Naive thymus-derived CD4-positive, alpha-beta T cell (primary cell): ENCODE results near the gene RTL5. TPM values are rescaled to one million over a fixed set of nuclear protein-coding genes. Genes with fewer than 3 reads are reported as not detected.

Experiments
- ATAC-seq: fragments of 150-1000 bp; cut with Tn5 transposase; 2 replicates; pipeline ENCODE4 v1.10.0; 2021; ENCODE audit warnings: mild to moderate bottlenecking, moderate library complexity
- CTCF ChIA-PET: fragments of 350-600 bp; sonication (Branson Sonifier 250); formaldehyde crosslinking; loops from one replicate; lab custom pipeline; 2021; ENCODE audit warnings: antibody characterized with exemption; lab: Charles Lee
- POLR2A ChIA-PET: fragments of 350-600 bp; sonication (Branson Sonifier 250); formaldehyde crosslinking; loops from one replicate; lab custom pipeline; 2021; ENCODE audit warnings: antibody characterized with exemption, inconsistent platforms; lab: Charles Lee
- DNase-seq, 9 donors: peaks; one replicate each; pipeline versions ENCODE4 v3.0.0 to v3.0.0-alpha.2; 2020 to 2022; ENCODE audit warnings: mixed read lengths in 1 of 9
- H3K27ac ChIP-seq: one replicate; pipeline ENCODE4 v1.7.0; 2013; ENCODE audit warnings: mild to moderate bottlenecking, low read depth, low read length, moderate library complexity
- H3K27me3 ChIP-seq, 2 donors: one replicate each; pipeline ENCODE4 v1.7.0; 2013; ENCODE audit warnings: low read length in 2 of 2, mild to moderate bottlenecking in 2 of 2, moderate library complexity in 2 of 2; ENCODE audit not compliant: control insufficient read depth in 2 of 2, insufficient read depth in 2 of 2
- H3K36me3 ChIP-seq, 3 experiments: 1 replicate in 2 of 3; 2 replicates in 1 of 3; pipeline ENCODE4 v1.7.0; 2013; ENCODE audit warnings: low read length in 3 of 3, mild to moderate bottlenecking in 3 of 3, moderate library complexity in 1 of 3; ENCODE audit not compliant: insufficient read depth in 3 of 3, control insufficient read depth in 2 of 3
- H3K4me1 ChIP-seq, 2 donors: one replicate each; pipeline ENCODE4 v1.7.0; 2013; ENCODE audit warnings: low read length in 2 of 2, mild to moderate bottlenecking in 2 of 2, moderate library complexity in 1 of 2; ENCODE audit not compliant: control insufficient read depth in 2 of 2, insufficient read depth in 2 of 2
- H3K4me3 ChIP-seq: 2 replicates; pipeline ENCODE4 v1.7.0; 2013; ENCODE audit warnings: mild to moderate bottlenecking, low read length
- H3K9me3 ChIP-seq, 3 experiments: 1 replicate in 2 of 3; 2 replicates in 1 of 3; pipeline ENCODE4 v1.7.0; 2013; ENCODE audit warnings: low read length in 3 of 3; ENCODE audit not compliant: control insufficient read depth in 2 of 3
- H3K27ac Mint-ChIP-seq, 9 donors: one replicate each; pipeline ENCODE4 v1.8.0; 2020 to 2022; ENCODE audit warnings: mixed read lengths in 9 of 9, mild to moderate bottlenecking in 8 of 9, moderate library complexity in 5 of 9, inconsistent platforms in 2 of 9
- H3K27me3 Mint-ChIP-seq, 5 donors: one replicate each; pipeline ENCODE4 v1.8.0; 2021 to 2022; ENCODE audit warnings: mixed read lengths in 5 of 5, mild to moderate bottlenecking in 1 of 5
- H3K36me3 Mint-ChIP-seq, 5 donors: one replicate each; pipeline ENCODE4 v1.8.0; 2020 to 2022; ENCODE audit warnings: mixed read lengths in 5 of 5, mild to moderate bottlenecking in 3 of 5, inconsistent platforms in 1 of 5
- H3K4me1 Mint-ChIP-seq, 7 donors: one replicate each; pipeline ENCODE4 v1.8.0; 2020 to 2022; ENCODE audit warnings: mixed read lengths in 7 of 7, mild to moderate bottlenecking in 3 of 7, inconsistent platforms in 1 of 7
- H3K4me3 Mint-ChIP-seq, 10 donors: one replicate each; pipeline ENCODE4 v1.8.0; 2020 to 2022; ENCODE audit warnings: mild to moderate bottlenecking in 10 of 10, mixed read lengths in 10 of 10, moderate library complexity in 6 of 10, inconsistent platforms in 2 of 10
- H3K9me3 Mint-ChIP-seq, 11 donors: one replicate each; pipeline ENCODE4 v1.8.0; 2020 to 2022; ENCODE audit warnings: mixed read lengths in 11 of 11, mild to moderate bottlenecking in 4 of 11, inconsistent platforms in 1 of 11, moderate library complexity in 1 of 11
- intact Hi-C, 2 donors: fragments of 100-400 bp; cut with micrococcal nuclease; formaldehyde crosslinking; loops; one replicate each; pipeline ENCODE4 v1.15.1; 2023
- polyA plus RNA-seq, 2 donors: library from polyadenylated mRNA; unstranded; fragments of 300-500 nt; fragmentation: Illumina TruSeq; gene quantifications; one replicate each; pipeline ENCODE4 v1.2.3, GENCODE V29; 2021
- total RNA-seq, 6 experiments: library from RNA in 5 of 6; stranded (reverse) in 5 of 6; gene quantifications; 1 replicate in 5 of 6; 2 replicates in 1 of 6; pipeline ENCODE4 v1.2.3 and lab custom pipeline; 2021 to 2026

The RTL5 gene
- total and polyA plus RNA-seq, 7 experiments from 2014 or later = 0.08 to 2.1 (median 0.19) TPM; not detected in 2

DNA sequence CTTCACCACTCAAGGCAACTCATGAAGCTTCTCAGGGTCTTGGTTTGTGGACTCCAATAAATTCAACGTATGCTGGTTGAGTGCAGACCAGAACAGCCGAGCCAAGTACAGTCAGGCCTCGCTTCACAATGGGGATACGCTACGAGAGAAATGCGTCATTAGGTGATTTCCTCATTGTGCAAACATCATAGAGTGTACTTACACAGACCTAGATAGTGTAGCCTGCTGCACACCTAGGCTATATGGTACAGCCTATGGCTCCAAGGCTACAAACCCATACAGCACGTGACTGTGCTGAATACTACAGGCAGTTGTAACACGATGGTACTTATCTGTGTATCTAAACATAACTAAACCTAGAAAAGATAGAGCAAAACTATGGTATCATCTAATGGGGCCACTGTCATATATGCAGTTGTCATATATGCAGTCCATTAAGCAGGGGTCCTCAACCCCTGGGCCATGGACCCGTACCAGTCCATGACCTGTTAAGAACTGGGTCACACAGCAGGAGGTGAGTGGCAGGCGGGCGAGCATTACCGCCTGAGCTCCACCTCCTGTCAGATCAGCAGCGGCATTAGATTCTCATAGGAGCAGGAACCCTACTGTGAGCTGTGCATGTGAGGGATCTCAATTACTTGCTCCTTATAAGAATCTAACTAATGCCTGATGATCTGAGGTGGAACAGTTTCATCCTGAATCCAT lies 31.5 kb downstream of the RTL5 start:
- ATAC-seq (peak; percentile 49), DNase-seq (no peak)
- ChIA-PET POLR2A (no interaction called here), CTCF (interaction anchor here (0.8 kb wide), 1 partner anchor 80 kb away, joined by 3 read pairs; no protein-coding TSS in a partner anchor)
- Mint-ChIP-seq H3K27ac (no peak overlapping the region), H3K4me1 (peaks cover 10 to 34% (median 30%) of the 10 kb centered on the region in 7 donors), H3K4me3 (peak overlapping the region in 8 of 10 donors; percentile 61 to 81 (median 64)), H3K9me3 (peaks cover 0 to 3% (median 0%) of the 10 kb centered on the region in 11 donors), H3K27me3 (peaks cover 6 to 66% (median 12%) of the 10 kb centered on the region in 5 donors), H3K36me3 (no peaks in the 10 kb centered on the region)
- no peaks in the 10 kb centered on the region for H3K36me3 ChIP-seq
- no peak overlapping the region for H3K27ac ChIP-seq
- H3K4me1 ChIP-seq = peaks cover 28 to 53% of the 10 kb centered on the region in 2 donors
- no peaks in the 10 kb centered on the region for H3K27me3 ChIP-seq
- peak overlapping the region; percentile 59 for H3K4me3 ChIP-seq
- intact Hi-C loops = loop anchor here (2.0 kb wide), 2 partner anchors 27 to 177 kb away; partner anchors contain the start of gene RPS4X (in 1 of the 2)
- no peaks in the 10 kb centered on the region for H3K9me3 ChIP-seq

DNA sequence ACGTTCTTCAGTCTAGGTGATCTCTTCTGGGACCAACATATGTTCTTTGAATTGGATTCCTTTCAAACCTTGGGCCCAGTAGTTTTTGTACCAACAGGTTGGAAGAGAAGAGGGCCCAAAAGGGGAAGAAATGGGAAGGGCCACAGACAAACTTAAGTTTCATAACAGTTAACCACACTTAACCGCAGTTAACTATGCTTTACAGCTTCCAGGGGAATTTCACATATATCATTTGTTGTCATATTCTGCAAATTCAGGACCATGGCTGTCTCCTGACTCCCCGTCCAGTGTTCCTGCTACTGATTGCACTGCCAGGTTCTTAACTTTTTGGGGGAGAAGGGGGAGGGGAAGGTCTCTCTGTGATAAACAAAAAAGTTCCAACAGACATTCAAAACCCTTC lies 34.6 kb downstream of the RTL5 start:
- DNase-seq (no peak), ATAC-seq (no peak)
- H3K4me3 Mint-ChIP-seq = no peak overlapping the region
- H3K4me1 Mint-ChIP-seq = peaks cover 2 to 29% (median 25%) of the 10 kb centered on the region in 7 donors
- intact Hi-C loops = no loop called here
- H3K27me3 Mint-ChIP-seq = peaks cover 6 to 65% (median 9%) of the 10 kb centered on the region in 5 donors
- Histone ChIP-seq H3K27ac (no peak overlapping the region), H3K36me3 (no peaks in the 10 kb centered on the region), H3K27me3 (no peaks in the 10 kb centered on the region), H3K4me1 (peaks cover 23 to 38% of the 10 kb centered on the region in 2 donors), H3K9me3 (no peaks in the 10 kb centered on the region), H3K4me3 (no peak overlapping the region)
- H3K9me3 Mint-ChIP-seq = peaks cover 0 to 3% (median 0%) of the 10 kb centered on the region in 11 donors
- no peaks in the 10 kb centered on the region for H3K36me3 Mint-ChIP-seq
- no peak overlapping the region for H3K27ac Mint-ChIP-seq
- CTCF ChIA-PET = interaction anchor here (1.1 kb wide), 1 partner anchor 29 kb away, joined by 3 read pairs; no protein-coding TSS in a partner anchor
- POLR2A ChIA-PET = no interaction called here

DNA sequence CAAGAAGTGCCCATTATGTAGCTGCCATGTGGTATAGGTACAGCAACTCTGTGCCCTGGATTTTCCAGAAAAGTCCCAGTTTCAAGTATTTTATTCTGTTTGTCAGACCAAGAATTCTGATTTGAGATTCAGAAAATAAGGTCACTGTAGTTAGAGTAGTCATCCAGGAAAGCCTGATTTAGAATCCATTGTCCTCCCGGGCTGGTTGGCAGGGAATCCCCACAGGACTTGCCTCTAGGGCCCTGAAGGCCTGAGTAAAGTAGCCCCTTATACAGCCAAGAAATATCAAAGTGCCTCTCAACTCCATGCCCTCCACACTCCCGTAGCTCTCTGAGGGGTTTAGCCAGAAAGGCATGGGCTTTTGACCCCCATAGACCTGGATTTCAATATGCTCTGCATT lies 36.3 kb downstream of the RTL5 start:
- no peaks in the 10 kb centered on the region for H3K36me3 Mint-ChIP-seq
- H3K4me3 Mint-ChIP-seq = no peak overlapping the region
- H3K9me3 Mint-ChIP-seq = peaks cover 0 to 1% (median 0%) of the 10 kb centered on the region in 11 donors
- no peaks in the 10 kb centered on the region for H3K9me3 ChIP-seq
- intact Hi-C loops = loop anchor here in 1 of 2 donors (1.0 kb wide), 1 partner anchor 26 kb away; no protein-coding TSS in a partner anchor
- POLR2A ChIA-PET = no interaction called here
- peak overlapping the region in 3 of 9 donors; percentile 49 to 82 (median 73) for H3K27ac Mint-ChIP-seq
- H3K27ac ChIP-seq = no peak overlapping the region
- no peaks in the 10 kb centered on the region for H3K27me3 ChIP-seq
- CTCF ChIA-PET = no interaction called here
- H3K27me3 Mint-ChIP-seq = peaks cover 6 to 56% (median 8%) of the 10 kb centered on the region in 5 donors
- peaks cover 0 to 12% (median 11%) of the 10 kb centered on the region in 7 donors for H3K4me1 Mint-ChIP-seq
- ATAC-seq (no peak), DNase-seq (no peak)
- H3K36me3 ChIP-seq = no peaks in the 10 kb centered on the region
- H3K4me1 ChIP-seq = peaks cover 5 to 24% of the 10 kb centered on the region in 2 donors
- no peak overlapping the region for H3K4me3 ChIP-seq

DNA sequence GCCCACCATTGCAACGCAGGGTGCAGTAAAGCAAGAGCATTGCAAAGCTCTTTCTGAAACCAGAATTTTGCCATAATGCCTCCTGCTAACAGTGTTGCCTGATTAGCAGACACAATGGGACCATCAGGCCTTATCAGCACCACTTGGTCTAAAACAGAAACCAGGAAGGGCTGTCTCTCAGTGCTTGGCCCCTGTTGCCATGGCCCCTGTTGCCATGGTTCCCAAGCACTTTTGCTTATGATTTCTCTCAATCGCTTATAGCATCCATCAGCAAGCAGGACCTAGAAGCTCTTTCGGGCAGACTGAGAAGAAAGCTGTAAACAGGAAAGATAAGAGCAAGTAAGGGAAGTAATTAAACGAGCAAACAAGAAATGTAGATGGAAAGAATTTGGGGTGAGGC lies 36.8 kb downstream of the RTL5 start:
- no peaks in the 10 kb centered on the region for H3K36me3 ChIP-seq
- H3K4me3 ChIP-seq = no peak overlapping the region

DNA sequence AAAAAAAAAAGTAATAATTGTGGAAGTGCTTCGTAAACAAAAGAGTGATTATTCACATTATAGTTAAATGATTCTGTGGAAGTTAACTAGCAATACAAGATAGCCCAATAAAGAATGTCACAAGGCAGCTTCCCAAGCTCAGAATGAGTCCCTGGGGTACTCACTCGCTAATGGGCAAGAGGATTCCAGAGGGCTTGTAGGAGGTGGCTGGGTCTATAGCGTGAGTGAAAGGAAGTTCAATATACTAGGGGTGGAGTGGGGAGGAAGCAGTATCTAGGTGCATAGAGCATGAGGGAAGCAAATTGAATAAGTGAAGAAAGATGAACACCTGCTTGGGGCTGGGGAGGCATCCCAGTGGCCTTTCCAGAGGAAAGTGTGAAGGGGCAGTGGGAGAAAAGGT lies 42.5 kb downstream of the RTL5 start:
- no peaks in the 10 kb centered on the region for H3K4me1 ChIP-seq
- no peaks in the 10 kb centered on the region for H3K27me3 ChIP-seq
- Mint-ChIP-seq H3K9me3 (peaks cover 0 to 4% (median 0%) of the 10 kb centered on the region in 11 donors), H3K4me1 (no peaks in the 10 kb centered on the region), H3K27me3 (peaks cover 0 to 43% (median 3%) of the 10 kb centered on the region in 5 donors), H3K27ac (no peak overlapping the region), H3K4me3 (no peak overlapping the region), H3K36me3 (no peaks in the 10 kb centered on the region)
- no peaks in the 10 kb centered on the region for H3K36me3 ChIP-seq
- DNase-seq (no peak), ATAC-seq (no peak)
- H3K9me3 ChIP-seq = no peaks in the 10 kb centered on the region
- intact Hi-C loops = no loop called here
- ChIA-PET CTCF (no interaction called here), POLR2A (no interaction called here)
- H3K4me3 ChIP-seq = no peak overlapping the region
- no peak overlapping the region for H3K27ac ChIP-seq

More for the DNA sequence above, 36.8 kb downstream of the RTL5 start:
- intact Hi-C loops = loop anchor here in 1 of 2 donors (1.0 kb wide), 1 partner anchor 26 kb away; no protein-coding TSS in a partner anchor
- Mint-ChIP-seq H3K27me3 (peaks cover 6 to 53% (median 8%) of the 10 kb centered on the region in 5 donors), H3K27ac (peak overlapping the region in 4 of 9 donors; percentile 19 to 82 (median 61)), H3K4me1 (peaks cover 0 to 7% (median 6%) of the 10 kb centered on the region in 7 donors), H3K9me3 (peaks cover 0 to 1% (median 0%) of the 10 kb centered on the region in 11 donors), H3K36me3 (no peaks in the 10 kb centered on the region), H3K4me3 (no peak overlapping the region)
- peak; percentile 92 for ATAC-seq
- peaks cover 2 to 19% of the 10 kb centered on the region in 2 donors for H3K4me1 ChIP-seq
- ChIA-PET POLR2A (no interaction called here), CTCF (no interaction called here)
- peak in 5 of 9 donors; percentile 14 to 43 (median 31) for DNase-seq
- no peaks in the 10 kb centered on the region for H3K9me3 ChIP-seq
- no peaks in the 10 kb centered on the region for H3K27me3 ChIP-seq
- H3K27ac ChIP-seq = no peak overlapping the region

DNA sequence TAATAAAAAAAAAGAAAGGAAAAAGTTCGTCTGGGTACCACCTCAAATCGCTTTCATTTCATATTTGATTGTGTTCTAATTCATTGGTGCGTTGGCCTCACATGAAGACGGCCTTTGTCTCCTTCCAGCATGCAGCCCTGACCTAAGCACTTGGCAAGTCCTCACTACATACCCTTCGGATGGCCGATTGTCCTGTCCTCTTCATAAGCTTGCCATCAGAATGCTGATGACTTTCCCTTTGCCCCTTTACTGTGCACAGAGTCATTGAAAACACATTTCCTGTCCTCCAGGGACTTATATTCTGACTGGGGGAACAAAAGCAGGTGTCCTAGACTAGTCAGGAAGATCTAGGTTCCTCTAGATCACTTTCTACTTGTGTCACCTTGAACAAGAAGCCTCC lies 43.0 kb downstream of the RTL5 start:
- Histone ChIP-seq H3K4me1 (no peaks in the 10 kb centered on the region), H3K27me3 (no peaks in the 10 kb centered on the region), H3K27ac (no peak overlapping the region), H3K36me3 (no peaks in the 10 kb centered on the region), H3K9me3 (no peaks in the 10 kb centered on the region), H3K4me3 (no peak overlapping the region)
- H3K9me3 Mint-ChIP-seq = peaks cover 0 to 4% (median 0%) of the 10 kb centered on the region in 11 donors
- ATAC-seq = no peak
- CTCF ChIA-PET = no interaction called here
- no peaks in the 10 kb centered on the region for H3K36me3 Mint-ChIP-seq
- intact Hi-C loops = no loop called here
- H3K4me3 Mint-ChIP-seq = no peak overlapping the region
- DNase-seq = no peak
- POLR2A ChIA-PET = no interaction called here
- H3K27ac Mint-ChIP-seq = no peak overlapping the region
- H3K4me1 Mint-ChIP-seq = no peaks in the 10 kb centered on the region
- H3K27me3 Mint-ChIP-seq = peaks cover 0 to 45% (median 3%) of the 10 kb centered on the region in 5 donors
